ENCODE results near the gene TSGA10IP. TPM values are rescaled to one million over a fixed set of nuclear protein-coding genes. Genes with fewer than 3 reads are reported as not detected.

The TSGA10IP gene
- total RNA-seq, 1 experiment from 2014 or later: not detected

GRCh38 chr11:65982824-65983588 is 37.7 kb downstream of the TSGA10IP start:
- Histone ChIP-seq H3K4me1 (no peaks in the 10 kb centered on the region), H3K9me3 (replicated peaks) (no peaks in the 10 kb centered on the region), H3K4me3 (no peak overlapping the region), H3K27me3 (no peaks in the 10 kb centered on the region), H3K27ac (no peak overlapping the region), H3K36me3 (peaks cover 11% of the 10 kb centered on the region)
- no peak for DNase-seq

- H3K4me1 ChIP-seq: no peaks in the 10 kb centered on the region
- no peaks in the 10 kb centered on the region for H3K27me3 ChIP-seq
- no peak overlapping the region for H3K4me3 ChIP-seq
- peaks cover 11% of the 10 kb centered on the region; the same call in 1 of the 2 replicates for H3K36me3 ChIP-seq
- H3K9me3 ChIP-seq (replicated peaks): no peaks in the 10 kb centered on the region
- no peak for DNase-seq
- H3K27ac ChIP-seq: no peak overlapping the region
Measured at GRCh38 chr11:65983589-65983987, 38.3 kb downstream of the TSGA10IP start.

GRCh38 chr11:65987336-65987735 is 42.1 kb downstream of the TSGA10IP start:
- H3K27ac ChIP-seq: no peak overlapping the region
- no peaks in the 10 kb centered on the region for H3K36me3 ChIP-seq
- no peak for DNase-seq
- H3K9me3 ChIP-seq (replicated peaks): no peaks in the 10 kb centered on the region
- no peaks in the 10 kb centered on the region for H3K4me1 ChIP-seq
- no peak overlapping the region for H3K4me3 ChIP-seq
- no peaks in the 10 kb centered on the region for H3K27me3 ChIP-seq

- no peak overlapping the region for H3K4me3 ChIP-seq
- no peak overlapping the region for H3K27ac ChIP-seq
- H3K27me3 ChIP-seq: no peaks in the 10 kb centered on the region
- no peaks in the 10 kb centered on the region for H3K9me3 ChIP-seq (replicated peaks)
- H3K36me3 ChIP-seq: no peaks in the 10 kb centered on the region
- no peaks in the 10 kb centered on the region for H3K4me1 ChIP-seq
- DNase-seq: peak; percentile 87 to 96
Measured at GRCh38 chr11:65988791-65989592, 43.7 kb downstream of the TSGA10IP start.

- Histone ChIP-seq H3K4me1 (no peaks in the 10 kb centered on the region), H3K9me3 (replicated peaks) (no peaks in the 10 kb centered on the region), H3K4me3 (no peak overlapping the region), H3K36me3 (peaks cover 4% of the 10 kb centered on the region; the same call in 1 of the 2 replicates), H3K27me3 (no peaks in the 10 kb centered on the region), H3K27ac (no peak overlapping the region)
- no peak for DNase-seq
Measured at GRCh38 chr11:65992056-65992455, 46.8 kb downstream of the TSGA10IP start.

- no peak overlapping the region for H3K27ac ChIP-seq
- no peaks in the 10 kb centered on the region for H3K4me1 ChIP-seq
- H3K36me3 ChIP-seq: peaks cover 27% of the 10 kb centered on the region
- no peaks in the 10 kb centered on the region for H3K27me3 ChIP-seq
- DNase-seq: no peak
- no peak overlapping the region for H3K4me3 ChIP-seq
- H3K9me3 ChIP-seq (replicated peaks): no peaks in the 10 kb centered on the region
Measured at GRCh38 chr11:65997286-65997685, 52.0 kb downstream of the TSGA10IP start.

- Histone ChIP-seq H3K27me3 (no peaks in the 10 kb centered on the region), H3K27ac (peak within 1 kb of the TSS; percentile 81), H3K4me1 (peaks cover 4% of the 10 kb centered on the region), H3K4me3 (peak within 1 kb of the TSS; percentile 80), H3K36me3 (peaks cover 36% of the 10 kb centered on the region), H3K9me3 (replicated peaks) (no peaks in the 10 kb centered on the region)
- peak; percentile 95 to 99 for DNase-seq
Measured at GRCh38 chr11:66001942-66002647, 56.8 kb downstream of the TSGA10IP start, which contains the start of the genes BANF1 and EIF1AD. Gene BANF1 (plus strand): TSS chr11:66002503. CDS start chr11:66003251, 748 bp downstream. Gene EIF1AD (minus strand): TSS chr11:66002157. CDS start chr11:66000389, 1,768 bp downstream.

GRCh38 chr11:66002648-66003225 is 57.5 kb downstream of the TSGA10IP start:
- Histone ChIP-seq H3K4me3 (peak overlapping the region; percentile 80), H3K27me3 (no peaks in the 10 kb centered on the region), H3K27ac (peak overlapping the region; percentile 81), H3K4me1 (peaks cover 10% of the 10 kb centered on the region), H3K36me3 (peaks cover 31% of the 10 kb centered on the region), H3K9me3 (replicated peaks) (no peaks in the 10 kb centered on the region)
- DNase-seq: peak; percentile 39 to 59

- Histone ChIP-seq H3K9me3 (replicated peaks) (no peaks in the 10 kb centered on the region), H3K27me3 (no peaks in the 10 kb centered on the region), H3K27ac (peak overlapping the region; percentile 81; the same call in 1 of the 2 replicates), H3K36me3 (peaks cover 30% of the 10 kb centered on the region), H3K4me3 (peak overlapping the region; percentile 80), H3K4me1 (peaks cover 16% of the 10 kb centered on the region)
- DNase-seq: no peak
Measured at GRCh38 chr11:66003291-66003690, 58.0 kb downstream of the TSGA10IP start.

- no peaks in the 10 kb centered on the region for H3K9me3 ChIP-seq (replicated peaks)
- H3K4me3 ChIP-seq: no peak overlapping the region
- no peak for DNase-seq
- H3K36me3 ChIP-seq: peaks cover 22% of the 10 kb centered on the region
- H3K27me3 ChIP-seq: no peaks in the 10 kb centered on the region
- no peak overlapping the region for H3K27ac ChIP-seq
- peaks cover 25% of the 10 kb centered on the region for H3K4me1 ChIP-seq
Measured at GRCh38 chr11:66004186-66004585, 58.9 kb downstream of the TSGA10IP start.

- H3K4me1 ChIP-seq: peaks cover 25% of the 10 kb centered on the region
- H3K9me3 ChIP-seq (replicated peaks): no peaks in the 10 kb centered on the region
- no peak overlapping the region for H3K27ac ChIP-seq
- DNase-seq: no peak
- H3K4me3 ChIP-seq: no peak overlapping the region
- H3K36me3 ChIP-seq: peaks cover 13% of the 10 kb centered on the region
- no peaks in the 10 kb centered on the region for H3K27me3 ChIP-seq
Measured at GRCh38 chr11:66006134-66006890, 61.0 kb downstream of the TSGA10IP start.

- Histone ChIP-seq H3K27ac (no peak overlapping the region), H3K4me3 (no peak overlapping the region), H3K4me1 (peaks cover 25% of the 10 kb centered on the region), H3K36me3 (peaks cover 13% of the 10 kb centered on the region), H3K27me3 (no peaks in the 10 kb centered on the region), H3K9me3 (replicated peaks) (no peaks in the 10 kb centered on the region)
- DNase-seq: no peak
Measured at GRCh38 chr11:66006891-66007176, 61.6 kb downstream of the TSGA10IP start.

GRCh38 chr11:66007201-66007634 is 61.9 kb downstream of the TSGA10IP start:
- no peaks in the 10 kb centered on the region for H3K27me3 ChIP-seq
- H3K9me3 ChIP-seq (replicated peaks): no peaks in the 10 kb centered on the region
- DNase-seq: peak; percentile 29 to 40
- H3K27ac ChIP-seq: no peak overlapping the region
- H3K4me1 ChIP-seq: peaks cover 25% of the 10 kb centered on the region
- H3K36me3 ChIP-seq: peaks cover 13% of the 10 kb centered on the region
- no peak overlapping the region for H3K4me3 ChIP-seq

GRCh38 chr11:66008095-66008467 is 62.8 kb downstream of the TSGA10IP start:
- no peaks in the 10 kb centered on the region for H3K9me3 ChIP-seq (replicated peaks)
- H3K4me3 ChIP-seq: no peak overlapping the region
- H3K36me3 ChIP-seq: peaks cover 13% of the 10 kb centered on the region
- no peak for DNase-seq
- H3K4me1 ChIP-seq: peaks cover 30% of the 10 kb centered on the region
- no peaks in the 10 kb centered on the region for H3K27me3 ChIP-seq
- no peak overlapping the region for H3K27ac ChIP-seq

Data from SJCRH30 (cell line).